K562 (cell line): ENCODE measurements around the gene MICOS13. TPM values are rescaled to one million over a fixed set of nuclear protein-coding genes. Genes with fewer than 3 reads are reported as not detected.

ENCODE experiments used
- BRD4 ChIP-seq: fragments of 200-600 bp; sonication (generic); IDR thresholded peaks from 2 replicates; pipeline ENCODE4 v1.6.1; 2017; ENCODE audit warnings: inconsistent platforms
- CREB3L1 ChIP-seq: fragments of 450-650 bp; IDR thresholded peaks from 2 replicates; pipeline ENCODE4 v1.6.1; 2014; ENCODE audit warnings: low read depth, mild to moderate bottlenecking, moderate library complexity, borderline replicate concordance
- CUX1 ChIP-seq: fragments of 200-800 bp; sonication (Bioruptor generic); IDR thresholded peaks from 2 replicates; pipeline ENCODE4 v1.6.1; 2016; ENCODE audit warnings: missing genetic modification characterization, missing compliant biosample characterization
- ELK3 ChIP-seq: fragments of 450-650 bp; formaldehyde crosslinking; IDR thresholded peaks from 2 replicates; pipeline ENCODE4 v1.4.0; 2020; ENCODE audit warnings: mild to moderate bottlenecking
- JUND ChIP-seq, 2 experiments: IDR thresholded peaks; 2 replicates in 1 of 2; 3 replicates in 1 of 2; pipeline ENCODE4 v1.6.1; 2011; ENCODE audit warnings: borderline replicate concordance in 2 of 2, low read depth in 2 of 2, low read length in 2 of 2, improper control_type of control experiment in 1 of 2, missing biosample characterization in 1 of 2, missing genetic modification characterization in 1 of 2, missing genetic modification reagents in 1 of 2
- KAT8 ChIP-seq: fragments of 450-650 bp; IDR thresholded peaks from 2 replicates; pipeline ENCODE4 v1.6.1; 2016; ENCODE audit warnings: low read depth, mild to moderate bottlenecking
- NRF1 ChIP-seq, 2 experiments: fragments of 450-650 bp; IDR thresholded peaks in 1 of 2; conservative IDR thresholded peaks in 1 of 2; 2 replicates each; pipeline ENCODE4 v1.6.1; 2014; ENCODE audit warnings: mild to moderate bottlenecking in 2 of 2
- POLR3G ChIP-seq: IDR thresholded peaks from 2 replicates; pipeline ENCODE4 v1.6.1; 2011; ENCODE audit not compliant: insufficient read length, insufficient replicate concordance; ENCODE audit errors: extremely low read depth
- PYGO2 ChIP-seq: fragments of 450-650 bp; IDR thresholded peaks from 2 replicates; pipeline ENCODE4 v1.6.1; 2016; ENCODE audit warnings: mild to moderate bottlenecking, missing genetic modification characterization, moderate library complexity, missing compliant biosample characterization
- SLC30A9 ChIP-seq: fragments of 250-450 bp; sonication (Bioruptor Pico); IDR thresholded peaks from 2 replicates; pipeline ENCODE4 v1.8.0; 2022; ENCODE audit warnings: mild to moderate bottlenecking, moderate library complexity
- SMARCA5 ChIP-seq: fragments of 450-650 bp; IDR thresholded peaks from 2 replicates; pipeline ENCODE4 v1.6.1; 2016
- SOX6 ChIP-seq: fragments of 450-650 bp; IDR thresholded peaks from 2 replicates; pipeline ENCODE4 v1.6.1; 2014; ENCODE audit warnings: mild to moderate bottlenecking
- ZBTB17 ChIP-seq: fragments of 450-650 bp; formaldehyde crosslinking; IDR thresholded peaks from 2 replicates; pipeline ENCODE4 v1.4.0; 2020; ENCODE audit warnings: mild to moderate bottlenecking
- ZNF586 ChIP-seq: fragments of 450-650 bp; formaldehyde crosslinking; conservative IDR thresholded peaks from 2 replicates; pipeline ENCODE4 v1.4.0; 2020; ENCODE audit warnings: mild to moderate bottlenecking, moderate library complexity
- ZNF740 ChIP-seq, 3 experiments: fragments of 200-800 bp in 1 of 3; sonication (Bioruptor generic) in 1 of 3; sonication (generic) in 1 of 3; formaldehyde crosslinking in 1 of 3; IDR thresholded peaks; 2 replicates each; pipeline versions ENCODE4 v1.6.1 to v1.8.0; 2016 to 2022; ENCODE audit warnings: mild to moderate bottlenecking in 2 of 3, missing compliant biosample characterization in 2 of 3, missing genetic modification characterization in 2 of 3, missing genetic modification reagents in 1 of 3
- polyA plus RNA-seq, 8 experiments: library from polyadenylated mRNA; depleted of rRNA in 4 of 8; stranded (reverse) in 5 of 8; unstranded in 3 of 8; fragments of >200 nt; fragmentation: Nextera tagmentation in 2 of 8; fragmentation: Illumina TruSeq in 1 of 8; extraction: Ambion mirVana in 2 of 8; extraction: Trizol in 1 of 8; gene quantifications; 2 replicates each; pipeline versions ENCODE4 v1.2.1 to v1.2.3, GENCODE V29; 2011 to 2014; ENCODE audit warnings: inconsistent platforms in 1 of 8, missing spikeins in 1 of 8
- total RNA-seq, 7 experiments: library from RNA; depleted of rRNA in 6 of 7; stranded (reverse); fragments of >200 nt in 6 of 7; fragmentation: Illumina TruSeq in 2 of 7; extraction: Trizol in 2 of 7; gene quantifications; 2 replicates each; pipeline versions ENCODE4 v1.2.1 to v1.2.3, GENCODE V29; 2011 to 2021; ENCODE audit warnings: low replicate concordance in 1 of 7

The MICOS13 gene
- total and polyA plus RNA-seq, 9 of the 15 experiments (the other 6 are each of a cell fraction or from before 2014, with no cell fraction given): 15.5 to 220 (median 49.4) TPM

DNA sequence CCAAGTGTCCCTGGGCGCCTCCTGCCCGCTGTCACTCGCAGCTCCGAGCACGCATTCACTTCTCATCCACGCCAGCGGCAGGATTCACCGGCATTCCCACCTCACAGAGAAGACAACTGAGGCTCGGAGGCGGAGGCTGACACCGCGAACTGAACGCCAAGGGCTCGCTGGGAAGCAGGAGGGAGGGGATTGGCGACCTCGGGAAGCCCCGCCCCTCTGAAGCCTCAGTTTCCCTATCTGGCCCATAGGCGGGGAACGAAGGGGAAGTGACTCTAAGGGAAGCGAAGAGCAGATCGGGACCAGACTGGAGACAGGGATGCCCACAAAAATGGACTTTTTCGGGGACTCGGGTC, 256 bp downstream of the MICOS13 start (continued):
- TF ChIP-seq CUX1 (CRISPR knock-in tag) (no peak), ELK3 (CRISPR knock-in tag) (no peak), JUND (IDR thresholded peaks at IDR 0.05; ENCODE audit: borderline replicate concordance, low read depth, low read length) (no peak), JUND (tag; IDR thresholded peaks at IDR 0.05; ENCODE audit: borderline replicate concordance, low read depth, low read length) (no peak), NRF1 (conservative IDR thresholded peaks at IDR 0.05 in 1 of 2, IDR thresholded peaks at IDR 0.05 in 1 of 2) (no peak), SMARCA5 (0 out of 2 replicates have a peak, but pooled peaks have one; percentile 40), BRD4 (no peak), ZNF586 (no peak), ZBTB17 (CRISPR knock-in tag) (no peak), KAT8 (no peak), PYGO2 (tag) (no peak), ZNF740 (CRISPR knock-in tag; IDR thresholded peaks at IDR 0.05) (no peak; the same call in 1 of the 2 replicates), ZNF740 (tag; IDR thresholded peaks at IDR 0.05) (no peak), SLC30A9 (CRISPR knock-in tag) (no peak), SOX6 (0 out of 2 replicates have a peak, but pooled peaks have one; percentile 12), POLR3G (no peak), CREB3L1 (no peak)
